Measurements from ENCODE around the gene RALGAPA2. TPM values are rescaled to one million over a fixed set of nuclear protein-coding genes. Genes with fewer than 3 reads are reported as not detected.

Gene RALGAPA2
- total RNA-seq, 1 donor from 2014 or later = 30.3 TPM

GRCh38 chr20:20488388-20488787, 224.1 kb downstream of the RALGAPA2 start:
- Mint-ChIP-seq H3K36me3 (ENCODE audit: low read depth, unreplicated experiment) (peaks cover 9% of the 10 kb centered on the region), H3K27me3 (ENCODE audit: unreplicated experiment) (no peaks in the 10 kb centered on the region), H3K4me3 (ENCODE audit: unreplicated experiment) (no peak overlapping the region), H3K27ac (ENCODE audit: unreplicated experiment) (no peak overlapping the region), H3K9me3 (ENCODE audit: unreplicated experiment) (peaks cover 3% of the 10 kb centered on the region), H3K4me1 (ENCODE audit: unreplicated experiment) (peaks cover 16% of the 10 kb centered on the region)
- DNase-seq (ENCODE audit: low spot score) = no peak
- no peak for TF ChIP-seq CTCF (IDR thresholded peaks at IDR 0.05; ENCODE audit: unreplicated experiment)

GRCh38 chr20:20487811-20488210, 224.6 kb downstream of the RALGAPA2 start:
- peaks cover 14% of the 10 kb centered on the region for H3K4me1 Mint-ChIP-seq (ENCODE audit: unreplicated experiment)
- H3K36me3 Mint-ChIP-seq (ENCODE audit: low read depth, unreplicated experiment) = peaks cover 9% of the 10 kb centered on the region
- DNase-seq (ENCODE audit: low spot score) = no peak
- TF ChIP-seq CTCF (IDR thresholded peaks at IDR 0.05; ENCODE audit: unreplicated experiment) = no peak
- H3K4me3 Mint-ChIP-seq (ENCODE audit: unreplicated experiment) = no peak overlapping the region
- no peak overlapping the region for H3K27ac Mint-ChIP-seq (ENCODE audit: unreplicated experiment)
- no peaks in the 10 kb centered on the region for H3K27me3 Mint-ChIP-seq (ENCODE audit: unreplicated experiment)
- H3K9me3 Mint-ChIP-seq (ENCODE audit: unreplicated experiment) = peaks cover 3% of the 10 kb centered on the region

- Mint-ChIP-seq H3K9me3 (ENCODE audit: unreplicated experiment) (no peaks in the 10 kb centered on the region), H3K4me1 (ENCODE audit: unreplicated experiment) (no peaks in the 10 kb centered on the region), H3K27ac (ENCODE audit: unreplicated experiment) (no peak overlapping the region), H3K4me3 (ENCODE audit: unreplicated experiment) (no peak overlapping the region), H3K36me3 (ENCODE audit: low read depth, unreplicated experiment) (peaks cover 6% of the 10 kb centered on the region), H3K27me3 (ENCODE audit: unreplicated experiment) (no peaks in the 10 kb centered on the region)
- TF ChIP-seq CTCF (IDR thresholded peaks at IDR 0.05; ENCODE audit: unreplicated experiment) = no peak
- DNase-seq (ENCODE audit: low spot score) = no peak
Measured at GRCh38 chr20:20483328-20483727, 229.1 kb downstream of the RALGAPA2 start.

GRCh38 chr20:20482453-20482852, 230.0 kb downstream of the RALGAPA2 start:
- Mint-ChIP-seq H3K9me3 (ENCODE audit: unreplicated experiment) (no peaks in the 10 kb centered on the region), H3K4me1 (ENCODE audit: unreplicated experiment) (no peaks in the 10 kb centered on the region), H3K27ac (ENCODE audit: unreplicated experiment) (no peak overlapping the region), H3K27me3 (ENCODE audit: unreplicated experiment) (no peaks in the 10 kb centered on the region), H3K4me3 (ENCODE audit: unreplicated experiment) (no peak overlapping the region), H3K36me3 (ENCODE audit: low read depth, unreplicated experiment) (peaks cover 6% of the 10 kb centered on the region)
- DNase-seq (ENCODE audit: low spot score) = no peak
- no peak for TF ChIP-seq CTCF (IDR thresholded peaks at IDR 0.05; ENCODE audit: unreplicated experiment)

GRCh38 chr20:20480689-20481088, 231.8 kb downstream of the RALGAPA2 start:
- Mint-ChIP-seq H3K36me3 (ENCODE audit: low read depth, unreplicated experiment) (no peaks in the 10 kb centered on the region), H3K27me3 (ENCODE audit: unreplicated experiment) (no peaks in the 10 kb centered on the region), H3K27ac (ENCODE audit: unreplicated experiment) (no peak overlapping the region), H3K9me3 (ENCODE audit: unreplicated experiment) (no peaks in the 10 kb centered on the region), H3K4me1 (ENCODE audit: unreplicated experiment) (no peaks in the 10 kb centered on the region), H3K4me3 (ENCODE audit: unreplicated experiment) (no peak overlapping the region)
- DNase-seq (ENCODE audit: low spot score) = no peak
- no peak for TF ChIP-seq CTCF (IDR thresholded peaks at IDR 0.05; ENCODE audit: unreplicated experiment)
